Upper lobe of left lung (tissue), 4 donors: ENCODE data around the gene YPEL3.
A peak's percentile ranks its signal among the peaks of the same experiment; 100 is the strongest.

Source experiments
- CTCF ChIP-seq, 6 experiments: fragments of 450-650 bp in 4 of 6; fragments of 200-600 bp in 2 of 6; sonication (generic) in 2 of 6; IDR thresholded peaks; one replicate each; pipeline ENCODE4 v1.5.1; 2016 to 2019; ENCODE audit warnings: antibody characterized with exemption in 6 of 6
- POLR2A ChIP-seq, 4 donors: fragments of 450-650 bp; IDR thresholded peaks; one replicate each; pipeline ENCODE4 v1.5.1; 2016 to 2017; ENCODE audit warnings: antibody characterized with exemption in 4 of 4, mild to moderate bottlenecking in 2 of 4

DNA sequence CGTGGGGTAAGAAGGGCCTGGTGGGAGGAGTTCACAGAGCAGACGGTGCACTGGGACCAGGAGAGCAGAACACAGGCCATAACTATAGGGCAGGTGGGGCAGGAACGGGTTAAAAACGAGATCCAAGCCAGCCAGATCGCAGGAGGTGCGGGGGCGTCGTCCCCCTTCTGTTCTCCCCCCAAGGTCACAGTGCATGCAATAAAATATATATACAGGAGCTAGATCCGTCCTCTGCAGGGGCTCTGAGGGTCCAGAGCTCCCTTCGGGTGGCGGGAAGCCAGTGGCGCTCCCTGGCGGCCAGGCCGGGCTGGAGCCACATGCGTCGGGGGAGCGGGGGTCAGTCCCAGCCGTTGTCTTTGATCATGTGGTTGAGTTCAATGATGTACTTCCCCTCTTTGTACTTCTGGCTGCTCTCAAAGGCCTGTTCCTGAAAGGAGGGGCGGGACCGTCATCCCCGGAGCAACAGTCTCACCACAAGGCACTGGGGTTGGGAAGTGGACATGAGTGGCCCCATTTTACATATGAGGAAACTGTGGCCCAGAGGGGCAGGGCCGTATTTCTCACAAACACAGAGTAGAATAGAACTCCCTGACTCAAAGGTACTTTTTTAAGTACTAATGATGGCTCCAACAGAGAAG, 3.5 kb downstream of the YPEL3 start:
- TF ChIP-seq POLR2A (IDR thresholded peaks at IDR 0.05), result peak in 1 of 4 donors; percentile 40
- peak; percentile 58 to 84 (median 74) for TF ChIP-seq CTCF (IDR thresholded peaks at IDR 0.05)
